H1 (cell line): ENCODE data around the gene DPYSL3. TPM values are rescaled to one million over a fixed set of nuclear protein-coding genes. Genes with fewer than 3 reads are reported as not detected.

ENCODE experiments used
- CTCF ChIA-PET: fragments of 300-600 bp; sonication (Branson Sonifier 250); formaldehyde crosslinking; loops from one replicate; lab custom pipeline; 2021; ENCODE audit not compliant: partially characterized antibody; lab: Charles Lee
- POLR2A ChIA-PET: fragments of 300-600 bp; sonication (Branson Sonifier 250); formaldehyde crosslinking; loops from one replicate; lab custom pipeline; 2021; ENCODE audit warnings: inconsistent platforms; ENCODE audit not compliant: partially characterized antibody; lab: Charles Lee
- DNase-seq, 2 experiments: peaks; one replicate each; pipeline versions ENCODE4 v3.0.0 to v3.0.0-alpha.2; 2010 to 2022; ENCODE audit warnings: low spot score in 2 of 2, low read depth in 1 of 2, mixed read lengths in 1 of 2
- FAIRE-seq: peaks from 2 replicates; lab custom pipeline; 2011; peaks lifted over from hg19 to GRCh38; lab: Jason Lieb, UNC
- H2AFZ ChIP-seq: 2 replicates; pipeline ENCODE4 v1.8.1; 2012; ENCODE audit warnings: low read length, inconsistent platforms
- H2AK5ac ChIP-seq: 2 replicates; pipeline ENCODE4 v1.6.1; 2013; ENCODE audit warnings: low read depth, low read length
- H2BK120ac ChIP-seq: replicated peaks from 2 replicates; pipeline ENCODE3; 2013; ENCODE audit warnings: low read depth, low read length, inconsistent platforms
- H2BK12ac ChIP-seq: 2 replicates; pipeline ENCODE4 v1.6.1; 2013; ENCODE audit warnings: low read depth, low read length
- H2BK15ac ChIP-seq: 2 replicates; pipeline ENCODE4 v1.6.1; 2013; ENCODE audit warnings: low read length
- H2BK20ac ChIP-seq: 2 replicates; pipeline ENCODE4 v1.6.1; 2013; ENCODE audit warnings: low read length
- H2BK5ac ChIP-seq: 2 replicates; pipeline ENCODE4 v1.6.1; 2013; ENCODE audit warnings: low read depth, low read length
- H3K14ac ChIP-seq: 2 replicates; pipeline ENCODE4 v1.6.1; 2013; ENCODE audit warnings: inconsistent platforms; ENCODE audit not compliant: insufficient read length
- H3K18ac ChIP-seq: 2 replicates; pipeline ENCODE4 v1.6.1; 2013; ENCODE audit warnings: low read length; ENCODE audit errors: extremely low read depth
- H3K23ac ChIP-seq: 2 replicates; pipeline ENCODE4 v1.6.1; 2013; ENCODE audit warnings: inconsistent platforms; ENCODE audit not compliant: insufficient read length
- H3K23me2 ChIP-seq: 2 replicates; pipeline ENCODE4 v1.6.1; 2013; ENCODE audit warnings: low read depth, low read length
- H3K27ac ChIP-seq: 2 replicates; pipeline ENCODE4 v1.6.1; 2011; ENCODE audit warnings: low read depth, low read length, inconsistent platforms
- H3K27me3 ChIP-seq, 4 experiments: replicated peaks in 1 of 4; 1 replicate in 1 of 4; 2 replicates in 3 of 4; pipeline versions ENCODE4 v1.6.1 to v1.8.1; 2011 to 2013; ENCODE audit warnings: low read length in 3 of 4, mild to moderate bottlenecking in 3 of 4, inconsistent platforms in 2 of 4, mixed read lengths in 2 of 4, moderate library complexity in 1 of 4; ENCODE audit not compliant: control insufficient read depth in 3 of 4, insufficient read depth in 3 of 4; ENCODE audit errors: extremely low read depth in 1 of 4
- H3K36me3 ChIP-seq, 4 experiments: 2 replicates each; pipeline versions ENCODE4 v1.6.1 to v1.8.1; 2011 to 2013; ENCODE audit warnings: mild to moderate bottlenecking in 4 of 4, low read length in 3 of 4, moderate library complexity in 2 of 4, control low read depth in 1 of 4, inconsistent platforms in 1 of 4; ENCODE audit not compliant: insufficient read depth in 4 of 4, control insufficient read depth in 2 of 4
- H3K4ac ChIP-seq: replicated peaks from 2 replicates; pipeline ENCODE3; 2013; ENCODE audit warnings: low read length, low read depth, mixed read lengths, inconsistent platforms; ENCODE audit not compliant: insufficient read length
- H3K4me1 ChIP-seq, 4 experiments: replicated peaks in 1 of 4; 1 replicate in 1 of 4; 2 replicates in 3 of 4; pipeline versions ENCODE4 v1.6.1 to v1.8.1; 2011 to 2013; ENCODE audit warnings: low read length in 3 of 4, inconsistent platforms in 2 of 4, mixed read lengths in 1 of 4; ENCODE audit not compliant: insufficient read depth in 4 of 4, control insufficient read depth in 3 of 4
- H3K4me2 ChIP-seq, 2 experiments: 2 replicates each; pipeline versions ENCODE4 v1.6.1 to v1.8.1; 2011 to 2013; ENCODE audit warnings: low read depth in 2 of 2, low read length in 2 of 2, control low read depth in 1 of 2, inconsistent platforms in 1 of 2, mild to moderate bottlenecking in 1 of 2; ENCODE audit not compliant: insufficient read depth in 1 of 2
- H3K4me3 ChIP-seq, 4 experiments: fragments of 200-600, 300-600 bp in 1 of 4; sonication (generic), shearing (Covaris generic), sonication (Bioruptor Twin) in 1 of 4; 2 replicates each; pipeline versions ENCODE4 v1.5.1 to v1.8.1; 2011 to 2016; ENCODE audit warnings: low read length in 4 of 4, low read depth in 3 of 4, control low read depth in 2 of 4, inconsistent platforms in 2 of 4, mild to moderate bottlenecking in 2 of 4, mixed read lengths in 1 of 4, moderate library complexity in 1 of 4; ENCODE audit not compliant: insufficient read depth in 2 of 4; ENCODE audit errors: extremely low read depth in 1 of 4
- H3K56ac ChIP-seq: replicated peaks from 2 replicates; pipeline ENCODE3; 2013; ENCODE audit warnings: low read depth, mild to moderate bottlenecking, mixed read lengths, low read length, inconsistent platforms; ENCODE audit not compliant: insufficient read length
- H3K79me1 ChIP-seq: 2 replicates; pipeline ENCODE4 v1.6.1; 2013; ENCODE audit warnings: low read depth, low read length, control low read depth
- H3K79me2 ChIP-seq, 2 experiments: 2 replicates each; pipeline versions ENCODE4 v1.6.1 to v1.8.1; 2012 to 2013; ENCODE audit warnings: low read length in 2 of 2, mild to moderate bottlenecking in 2 of 2, inconsistent platforms in 1 of 2; ENCODE audit not compliant: insufficient read depth in 2 of 2, control insufficient read depth in 1 of 2
- H3K9ac ChIP-seq, 4 experiments: replicated peaks in 1 of 4; 1 replicate in 1 of 4; 2 replicates in 3 of 4; pipeline versions ENCODE4 v1.6.1 to v1.8.1; 2011 to 2013; ENCODE audit warnings: low read depth in 3 of 4, low read length in 3 of 4, control low read depth in 2 of 4, mild to moderate bottlenecking in 2 of 4, moderate library complexity in 2 of 4, inconsistent platforms in 1 of 4; ENCODE audit errors: extremely low read depth in 1 of 4
- H3K9me3 ChIP-seq, 2 experiments: 2 replicates each; pipeline versions ENCODE4 v1.6.1 to v1.8.1; 2012 to 2013; ENCODE audit warnings: mild to moderate bottlenecking in 2 of 2, moderate library complexity in 2 of 2, control low read depth in 1 of 2, inconsistent platforms in 1 of 2, low read depth in 1 of 2, low read length in 1 of 2, mixed read lengths in 1 of 2; ENCODE audit not compliant: insufficient read depth in 2 of 2
- H4K20me1 ChIP-seq, 2 experiments: replicated peaks in 1 of 2; 2 replicates each; pipeline versions ENCODE3 to v1.8.1; 2011 to 2013; ENCODE audit warnings: inconsistent platforms in 2 of 2, low read length in 2 of 2, mild to moderate bottlenecking in 1 of 2; ENCODE audit not compliant: insufficient read depth in 2 of 2, control insufficient read depth in 1 of 2
- H4K5ac ChIP-seq: 2 replicates; pipeline ENCODE4 v1.6.1; 2013; ENCODE audit warnings: low read length, low read depth, mixed read lengths, inconsistent platforms; ENCODE audit not compliant: insufficient read length
- H4K8ac ChIP-seq: 2 replicates; pipeline ENCODE4 v1.8.0; 2013; ENCODE audit warnings: mild to moderate bottlenecking, moderate library complexity, low read length, inconsistent platforms; ENCODE audit not compliant: insufficient read depth; ENCODE audit errors: extremely low read depth
- H4K91ac ChIP-seq: replicated peaks from 2 replicates; pipeline ENCODE3; 2013; ENCODE audit warnings: low read length, mixed read lengths, inconsistent platforms; ENCODE audit not compliant: insufficient read length
- ASH2L ChIP-seq: fragments of 200-600, 300-600 bp; sonication (generic); IDR thresholded peaks from one replicate; pipeline ENCODE4 v1.7.1; 2017; ENCODE audit warnings: low read length
- BACH1 ChIP-seq: IDR thresholded peaks from 2 replicates; pipeline ENCODE4 v1.6.1; 2012; ENCODE audit warnings: low read length, improper control_type of control experiment
- CEBPB ChIP-seq: IDR thresholded peaks from 2 replicates; pipeline ENCODE4 v1.6.1; 2012; ENCODE audit warnings: low read depth, low read length
- GTF2F1 ChIP-seq: IDR thresholded peaks from 2 replicates; pipeline ENCODE4 v1.6.1; 2012; ENCODE audit warnings: low read depth, low read length, improper control_type of control experiment, borderline replicate concordance
- JUND ChIP-seq: IDR thresholded peaks from 2 replicates; pipeline ENCODE4 v1.6.1; 2011; ENCODE audit warnings: mild to moderate bottlenecking, improper control_type of control experiment, low read length
- KDM1A ChIP-seq: fragments of 200-600, 300-600 bp; sonication (generic); IDR thresholded peaks from 2 replicates; pipeline ENCODE4 v1.7.1; 2016; ENCODE audit warnings: mild to moderate bottlenecking, low read length, borderline replicate concordance
- POU5F1 ChIP-seq: IDR thresholded peaks from 2 replicates; pipeline ENCODE4 v1.6.1; 2011; ENCODE audit warnings: low read depth, mild to moderate bottlenecking, low read length, moderate library complexity
- SIN3A ChIP-seq, 2 experiments: IDR thresholded peaks in 1 of 2; conservative IDR thresholded peaks in 1 of 2; 2 replicates each; pipeline ENCODE4 v1.6.1; 2011 to 2012; ENCODE audit warnings: low read length in 2 of 2, improper control_type of control experiment in 1 of 2, low read depth in 1 of 2, mild to moderate bottlenecking in 1 of 2
- SP1 ChIP-seq: IDR thresholded peaks from 2 replicates; pipeline ENCODE4 v1.6.1; 2011; ENCODE audit warnings: low read depth, low read length
- SUZ12 ChIP-seq: fragments of 200-600 bp; sonication (generic); IDR thresholded peaks from 2 replicates; pipeline ENCODE4 v1.6.1; 2012; ENCODE audit warnings: mild to moderate bottlenecking, inconsistent platforms, low read length, moderate library complexity, mixed read lengths
- TCF12 ChIP-seq: IDR thresholded peaks from 2 replicates; pipeline ENCODE4 v1.6.1; 2011; ENCODE audit warnings: low read depth, mild to moderate bottlenecking, low read length
- WGBS, 2 experiments: shearing (Covaris generic) in 1 of 2; methylation state at CpG; one replicate each; pipeline versions ENCODE4 v1.1.6 to v1.1.7; 2013 to 2015; ENCODE audit warnings: low lambda C conversion rate in 2 of 2, mixed read lengths in 2 of 2, inconsistent platforms in 1 of 2, low coverage in 1 of 2, missing lambda C conversion rate in 1 of 2; ENCODE audit not compliant: insufficient replicate concordance in 2 of 2, insufficient coverage in 1 of 2, insufficient read length in 1 of 2; ENCODE audit errors: extremely low coverage in 1 of 2, missing lambda C conversion rate in 1 of 2; 5-methylcytosine and 5-hydroxymethylcytosine counted together
- polyA plus RNA-seq, 7 experiments: library from polyadenylated mRNA; depleted of rRNA in 3 of 7; stranded (reverse) in 5 of 7; unstranded in 2 of 7; fragments of >200 nt in 5 of 7; fragments of 200-250 nt in 2 of 7; gene quantifications; 1 replicate in 5 of 7; 2 replicates in 1 of 7; 4 replicates in 1 of 7; pipeline versions ENCODE4 v1.2.1 to v1.2.3, GENCODE V29; 2011 to 2013; ENCODE audit warnings: missing spikeins in 2 of 7, mixed read lengths in 2 of 7
- total RNA-seq: library from RNA; stranded (reverse); fragmentation: NEBNext Ultra II Directional; extraction: Animal tissue kit (Norgen Biotek cat#: 25700); gene quantifications from 2 replicates; pipeline ENCODE4 v1.2.1, GENCODE V29; 2021
- TF ChIP-seq, protein P1 (sequence below): IDR thresholded peaks from 2 replicates; pipeline ENCODE4 v1.6.1; 2012; ENCODE audit warnings: low read length, inconsistent platforms

DPYSL3 gene
- total and polyA plus RNA-seq, 2 of the 8 experiments (the other 6 are each of a cell fraction or from before 2014, with no cell fraction given) = 268 to 387 TPM

DNA sequence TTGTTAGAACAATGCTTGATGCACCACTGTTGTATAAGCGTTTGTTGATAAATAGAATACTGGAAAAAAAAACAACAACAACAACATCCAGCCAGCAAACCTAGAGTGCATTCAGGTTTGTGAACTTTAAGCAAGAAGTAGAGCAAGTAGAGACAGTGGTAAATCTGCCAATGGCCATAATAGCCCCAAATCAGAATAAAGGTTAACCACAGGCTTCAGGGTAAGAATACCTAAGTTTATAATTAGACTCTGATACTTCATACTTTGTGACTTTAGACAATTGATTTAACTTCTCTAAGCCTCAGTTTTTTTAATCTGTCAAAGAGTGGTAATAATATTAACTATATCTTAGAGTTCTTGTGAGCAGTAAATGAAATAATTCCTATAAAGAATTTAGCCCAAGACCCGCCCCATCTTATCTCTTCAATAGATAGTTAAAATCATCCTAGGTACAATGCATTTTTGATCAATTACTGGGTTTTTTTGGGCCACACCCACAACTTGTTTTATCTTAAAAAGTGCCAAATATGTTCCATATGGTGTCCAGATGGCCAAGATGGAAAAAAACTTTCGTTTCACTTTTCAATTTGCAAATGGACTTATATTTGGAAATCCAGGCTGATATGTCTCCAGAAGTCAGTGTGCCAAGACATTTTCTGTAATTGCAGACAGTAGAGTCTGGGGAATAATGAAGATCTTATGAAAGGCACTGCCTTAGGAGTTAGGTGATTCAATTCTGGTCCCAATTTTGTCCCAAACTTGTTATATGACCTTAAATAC, 24.5 kb upstream of the DPYSL3 start:
- Histone ChIP-seq H4K5ac (no peak overlapping the region), H3K4ac (no peak overlapping the region), H3K23me2 (no peaks in the 10 kb centered on the region), H2BK120ac (no peak overlapping the region), H3K79me1 (no peaks in the 10 kb centered on the region), H4K20me1 (no peaks in the 10 kb centered on the region), H2BK5ac (no peak overlapping the region), H3K27me3 (no peaks in the 10 kb centered on the region), H4K8ac (no peak overlapping the region), H2BK12ac (no peak overlapping the region), H3K14ac (no peak overlapping the region), H3K9ac (no peak overlapping the region), H3K4me1 (no peaks in the 10 kb centered on the region), H3K18ac (no peak overlapping the region), H3K27ac (no peak overlapping the region), H3K4me2 (no peak overlapping the region), H3K23ac (no peak overlapping the region), H3K4me3 (no peak overlapping the region), H3K36me3 (no peaks in the 10 kb centered on the region), H2AFZ (no peak overlapping the region), H2BK15ac (no peak overlapping the region), H3K56ac (no peak overlapping the region), H4K91ac (no peak overlapping the region), H3K79me2 (no peaks in the 10 kb centered on the region), H2AK5ac (no peak overlapping the region), H2BK20ac (no peak overlapping the region), H3K9me3 (no peaks in the 10 kb centered on the region)
- no peak for FAIRE-seq
- ChIA-PET POLR2A (no interaction called here), CTCF (no interaction called here)
- 87% methylated on average over 3 of the region's 3 CpGs; no CpG with 5 or more reads in 1 of the 2 experiments for WGBS, 2 experiments
- DNase-seq = no peak
- TF ChIP-seq GTF2F1 (no peak), POU5F1 (no peak), SUZ12 (no peak), ASH2L (no peak), JUND (no peak), TCF12 (no peak), CEBPB (no peak), BACH1 (no peak), SP1 (no peak), KDM1A (no peak), SIN3A (conservative IDR thresholded peaks at IDR 0.05 in 1 of 2, IDR thresholded peaks at IDR 0.05 in 1 of 2; ENCODE audit: low read depth in 1 of 2, low read length in 2 of 2) (no peak)
- TF ChIP-seq, protein P1, sequence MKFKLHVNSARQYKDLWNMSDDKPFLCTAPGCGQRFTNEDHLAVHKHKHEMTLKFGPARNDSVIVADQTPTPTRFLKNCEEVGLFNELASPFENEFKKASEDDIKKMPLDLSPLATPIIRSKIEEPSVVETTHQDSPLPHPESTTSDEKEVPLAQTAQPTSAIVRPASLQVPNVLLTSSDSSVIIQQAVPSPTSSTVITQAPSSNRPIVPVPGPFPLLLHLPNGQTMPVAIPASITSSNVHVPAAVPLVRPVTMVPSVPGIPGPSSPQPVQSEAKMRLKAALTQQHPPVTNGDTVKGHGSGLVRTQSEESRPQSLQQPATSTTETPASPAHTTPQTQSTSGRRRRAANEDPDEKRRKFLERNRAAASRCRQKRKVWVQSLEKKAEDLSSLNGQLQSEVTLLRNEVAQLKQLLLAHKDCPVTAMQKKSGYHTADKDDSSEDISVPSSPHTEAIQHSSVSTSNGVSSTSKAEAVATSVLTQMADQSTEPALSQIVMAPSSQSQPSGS = no peak
